Sigmoid colon (tissue), 7 donors: ENCODE measurements around the gene TRAM2. TPM values are rescaled to one million over a fixed set of nuclear protein-coding genes. Genes with fewer than 3 reads are reported as not detected.

Source experiments
- DNase-seq: peaks from one replicate; pipeline ENCODE4 v3.0.0-alpha.2; 2019
- H3K27ac ChIP-seq, 4 donors: fragments of 200-600 bp; sonication (generic); one replicate each; pipeline ENCODE4 v1.5.1; 2016 to 2019; ENCODE audit warnings: mild to moderate bottlenecking in 1 of 4
- H3K27me3 ChIP-seq, 3 donors: fragments of 200-600 bp; sonication (generic); one replicate each; pipeline ENCODE4 v1.5.1; 2019; ENCODE audit warnings: mild to moderate bottlenecking in 1 of 3
- H3K36me3 ChIP-seq, 4 donors: fragments of 200-600 bp; sonication (generic); one replicate each; pipeline ENCODE4 v1.5.1; 2016 to 2019
- H3K4me1 ChIP-seq, 4 donors: fragments of 200-600 bp; sonication (generic); one replicate each; pipeline ENCODE4 v1.5.1; 2017 to 2019
- H3K4me3 ChIP-seq, 4 donors: fragments of 200-600 bp; sonication (generic); one replicate each; pipeline ENCODE4 v1.5.1; 2017 to 2019; ENCODE audit warnings: mild to moderate bottlenecking in 2 of 4, moderate library complexity in 1 of 4
- H3K9me3 ChIP-seq, 4 donors: fragments of 200-600 bp in 3 of 4; sonication (generic) in 3 of 4; one replicate each; pipeline versions ENCODE4 v1.5.1 to v1.6.1; 2013 to 2019
- EP300 ChIP-seq, 4 donors: sonication (generic); formaldehyde crosslinking; IDR thresholded peaks; one replicate each; pipeline ENCODE4 v1.6.1; 2017; ENCODE audit warnings: antibody characterized with exemption in 4 of 4
- POLR2A ChIP-seq, 2 donors: fragments of 450-650 bp; IDR thresholded peaks; one replicate each; pipeline ENCODE4 v1.6.1; 2016; ENCODE audit warnings: antibody characterized with exemption in 2 of 2, mild to moderate bottlenecking in 2 of 2, moderate library complexity in 2 of 2
- POLR2AphosphoS5 ChIP-seq, 4 donors: sonication (generic); formaldehyde crosslinking; IDR thresholded peaks; one replicate each; pipeline ENCODE4 v1.6.1; 2017; ENCODE audit warnings: antibody characterized with exemption in 4 of 4
- WGBS, 2 donors: extraction: QIAGEN DNeasy Blood & Tissue Kit; methylation state at CpG; one replicate each; pipeline ENCODE4 v1.1.7; 2013; 5-methylcytosine and 5-hydroxymethylcytosine counted together
- intact Hi-C: fragments of 100-400 bp; cut with DNase I; formaldehyde crosslinking; loops from one replicate; pipeline ENCODE4 v1.15.1; 2023
- polyA plus RNA-seq, 3 donors: library from polyadenylated mRNA; stranded (reverse); fragments of 200-250 nt; gene quantifications; one replicate each; pipeline ENCODE4 v1.2.3, GENCODE V29; 2013
- total RNA-seq, 4 donors: library from RNA; depleted of rRNA; stranded (reverse); fragments of >200 nt; gene quantifications; one replicate each; pipeline ENCODE4 v1.1.0, GENCODE V29; 2016
- TF ChIP-seq, protein P1 (sequence below), 4 experiments: fragments of 450-650 bp in 3 of 4; fragments of 200-600 bp in 1 of 4; IDR thresholded peaks; one replicate each; pipeline ENCODE4 v1.5.1; 2016 to 2019; ENCODE audit warnings: antibody characterized with exemption in 4 of 4, mild to moderate bottlenecking in 3 of 4, moderate library complexity in 2 of 4
- donor health status: healthy with polysubstance abuse.
- donor health status: Bipolar disorder and iron deficiency.
- donor health status: healthy.

TRAM2 gene
- total and polyA plus RNA-seq, 7 donors, result 1.8 to 15.0 (median 10.7) TPM

DNA sequence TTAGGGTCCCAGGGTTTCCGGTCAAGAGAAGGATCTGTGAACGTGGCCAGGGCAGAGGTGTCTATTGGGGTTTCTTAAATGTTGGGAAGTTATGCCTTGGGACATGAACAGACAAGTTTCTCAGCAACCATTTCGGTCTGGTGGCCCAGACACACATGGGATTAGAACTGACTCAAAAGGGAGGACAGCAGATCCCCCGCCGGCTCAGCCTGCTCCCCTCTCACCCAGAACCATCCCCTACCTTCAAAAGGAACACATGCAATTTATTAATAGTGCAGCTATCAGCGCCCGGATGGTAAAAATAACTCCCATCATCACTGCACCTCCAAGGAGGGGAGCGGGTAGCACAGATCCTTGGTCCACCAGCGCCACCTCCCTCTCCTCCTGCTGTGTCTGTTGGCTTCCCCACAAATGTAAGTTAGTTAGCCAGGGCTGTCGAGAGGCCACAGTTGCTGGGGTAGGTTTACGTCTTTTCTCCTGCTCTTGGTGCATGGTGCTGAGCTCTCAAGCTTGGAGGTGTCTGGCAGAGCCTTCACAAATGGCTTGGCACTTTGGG, 77.1 kb downstream of the TRAM2 start:
- Histone ChIP-seq H3K36me3 (peaks cover 0 to 16% (median 8%) of the 10 kb centered on the region in 4 donors), H3K4me3 (no peak overlapping the region), H3K9me3 (no peaks in the 10 kb centered on the region), H3K27ac (peak overlapping the region in 1 of 4 donors; percentile 45), H3K27me3 (no peaks in the 10 kb centered on the region), H3K4me1 (peaks cover 0 to 54% (median 37%) of the 10 kb centered on the region in 4 donors)
- TF ChIP-seq POLR2A (IDR thresholded peaks at IDR 0.05) (no peak), POLR2AphosphoS5 (IDR thresholded peaks at IDR 0.05) (no peak), EP300 (IDR thresholded peaks at IDR 0.05) (no peak)
- TF ChIP-seq, protein P1, sequence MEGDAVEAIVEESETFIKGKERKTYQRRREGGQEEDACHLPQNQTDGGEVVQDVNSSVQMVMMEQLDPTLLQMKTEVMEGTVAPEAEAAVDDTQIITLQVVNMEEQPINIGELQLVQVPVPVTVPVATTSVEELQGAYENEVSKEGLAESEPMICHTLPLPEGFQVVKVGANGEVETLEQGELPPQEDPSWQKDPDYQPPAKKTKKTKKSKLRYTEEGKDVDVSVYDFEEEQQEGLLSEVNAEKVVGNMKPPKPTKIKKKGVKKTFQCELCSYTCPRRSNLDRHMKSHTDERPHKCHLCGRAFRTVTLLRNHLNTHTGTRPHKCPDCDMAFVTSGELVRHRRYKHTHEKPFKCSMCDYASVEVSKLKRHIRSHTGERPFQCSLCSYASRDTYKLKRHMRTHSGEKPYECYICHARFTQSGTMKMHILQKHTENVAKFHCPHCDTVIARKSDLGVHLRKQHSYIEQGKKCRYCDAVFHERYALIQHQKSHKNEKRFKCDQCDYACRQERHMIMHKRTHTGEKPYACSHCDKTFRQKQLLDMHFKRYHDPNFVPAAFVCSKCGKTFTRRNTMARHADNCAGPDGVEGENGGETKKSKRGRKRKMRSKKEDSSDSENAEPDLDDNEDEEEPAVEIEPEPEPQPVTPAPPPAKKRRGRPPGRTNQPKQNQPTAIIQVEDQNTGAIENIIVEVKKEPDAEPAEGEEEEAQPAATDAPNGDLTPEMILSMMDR (IDR thresholded peaks at IDR 0.05), result no peak
- no peak for DNase-seq
- whole genome bisulfite sequencing, 2 donors, result 96 to 97% methylated on average over 11 of the region's 11 CpGs
- intact Hi-C loops, result loop anchor here (5.0 kb wide), 1 partner anchor 98 kb away; no protein-coding TSS in a partner anchor

DNA sequence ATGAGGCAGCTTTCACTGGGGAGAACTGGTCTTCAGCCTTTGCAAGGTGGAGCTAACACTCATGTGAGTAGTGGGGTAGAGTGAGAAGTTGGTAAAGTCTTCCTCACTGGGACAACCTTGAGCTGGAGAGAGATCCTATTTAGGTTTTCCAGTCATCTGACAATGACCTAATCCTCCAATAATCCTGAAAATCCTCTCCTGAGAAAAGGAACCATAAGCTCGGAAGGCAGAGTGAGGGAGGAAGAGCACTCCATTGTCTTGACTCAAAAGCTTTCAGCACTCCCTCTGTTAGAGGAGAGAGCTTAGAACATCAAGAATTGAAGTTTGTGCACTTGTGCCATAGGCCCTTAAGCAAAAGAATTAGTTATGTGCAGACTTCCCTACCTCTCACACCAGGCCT, 77.8 kb downstream of the TRAM2 start:
- TF ChIP-seq POLR2A (IDR thresholded peaks at IDR 0.05) (no peak), POLR2AphosphoS5 (IDR thresholded peaks at IDR 0.05) (no peak), EP300 (IDR thresholded peaks at IDR 0.05) (no peak)
- TF ChIP-seq, protein P1 (IDR thresholded peaks at IDR 0.05), result no peak
- Histone ChIP-seq H3K4me3 (no peak overlapping the region), H3K4me1 (peaks cover 0 to 47% (median 29%) of the 10 kb centered on the region in 4 donors), H3K27me3 (no peaks in the 10 kb centered on the region), H3K36me3 (peaks cover 0 to 16% (median 8%) of the 10 kb centered on the region in 4 donors), H3K27ac (peak overlapping the region in 3 of 4 donors; percentile 14 to 51 (median 45)), H3K9me3 (no peaks in the 10 kb centered on the region)
- WGBS, 2 donors, result 76 to 93% methylated on average over 1 of the region's 1 CpG
- intact Hi-C loops, result no loop called here
- DNase-seq, result no peak

DNA sequence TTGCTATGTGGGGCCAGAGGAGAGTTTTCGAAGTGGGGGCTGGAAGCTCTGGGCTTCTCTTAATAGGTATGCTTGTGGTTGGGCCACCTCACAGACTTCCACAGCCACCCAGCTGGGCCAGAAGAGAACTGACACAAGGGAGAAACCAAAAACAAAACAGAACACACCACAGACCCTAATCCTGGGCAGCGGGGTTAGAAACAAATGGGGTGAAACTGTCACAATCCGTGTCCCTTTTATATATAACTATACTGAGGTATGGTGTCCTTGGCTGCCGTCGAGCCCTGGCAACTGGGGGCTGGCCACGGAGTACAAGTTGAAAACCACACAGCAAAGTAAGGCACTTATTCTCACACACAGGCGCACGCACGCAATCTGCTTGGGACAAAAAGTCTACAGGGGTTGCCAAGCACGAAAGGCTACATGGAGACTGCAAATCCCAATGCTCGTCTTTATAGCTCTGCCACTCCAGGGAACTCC, 78.3 kb downstream of the TRAM2 start:
- Histone ChIP-seq H3K4me1 (peaks cover 0 to 42% (median 25%) of the 10 kb centered on the region in 4 donors), H3K27ac (peak overlapping the region in 3 of 4 donors; percentile 14 to 51 (median 45)), H3K4me3 (no peak overlapping the region), H3K9me3 (no peaks in the 10 kb centered on the region), H3K36me3 (peaks cover 0 to 16% (median 8%) of the 10 kb centered on the region in 4 donors), H3K27me3 (no peaks in the 10 kb centered on the region)
- DNase-seq, result no peak
- WGBS, 2 donors, result 83 to 90% methylated on average over 11 of the region's 11 CpGs
- intact Hi-C loops, result no loop called here
- no peak for TF ChIP-seq POLR2AphosphoS5 (IDR thresholded peaks at IDR 0.05)
- TF ChIP-seq, protein P1 (IDR thresholded peaks at IDR 0.05), result no peak
- TF ChIP-seq POLR2A (IDR thresholded peaks at IDR 0.05), result no peak
- no peak for TF ChIP-seq EP300 (IDR thresholded peaks at IDR 0.05)

DNA sequence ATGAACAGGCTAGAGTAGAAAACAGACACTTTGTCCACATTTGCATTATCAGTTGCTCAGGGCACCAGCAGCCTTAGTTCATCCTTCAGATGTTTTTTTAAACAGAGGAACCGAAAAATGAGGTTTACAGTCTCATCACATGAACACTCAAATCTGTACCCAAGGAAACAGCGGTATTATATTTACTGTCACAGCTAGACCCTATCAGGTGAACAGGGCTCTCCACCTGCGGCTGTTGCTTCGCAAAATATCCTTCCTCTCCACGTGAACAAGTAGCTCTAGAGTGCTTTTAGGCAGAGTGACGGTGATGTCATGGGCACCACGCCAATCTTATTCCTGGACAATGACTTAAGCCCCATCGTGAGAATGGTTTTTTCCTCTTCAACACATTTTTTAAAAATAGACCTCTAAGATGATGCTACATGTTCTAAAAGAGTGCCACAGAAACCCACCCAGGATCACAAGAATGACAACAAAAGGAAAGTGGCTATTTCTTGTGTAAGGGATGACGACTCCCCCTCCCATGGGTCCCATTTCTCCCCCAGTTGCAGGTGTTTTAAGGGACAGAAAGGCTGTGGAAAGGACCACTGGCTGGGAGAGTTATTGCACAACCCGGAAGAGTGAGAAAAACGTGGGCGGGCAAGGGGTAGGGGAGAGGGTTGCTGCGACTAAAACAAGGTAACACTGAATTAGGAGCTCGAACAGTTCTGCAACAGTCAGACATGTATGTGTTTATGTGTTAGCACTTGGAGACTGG, 79.0 kb downstream of the TRAM2 start:
- Histone ChIP-seq H3K4me3 (no peak overlapping the region), H3K36me3 (peaks cover 0 to 15% (median 6%) of the 10 kb centered on the region in 4 donors), H3K27me3 (no peaks in the 10 kb centered on the region), H3K27ac (peak overlapping the region in 2 of 4 donors; percentile 45 to 51), H3K4me1 (peaks cover 0 to 35% (median 22%) of the 10 kb centered on the region in 4 donors), H3K9me3 (no peaks in the 10 kb centered on the region)
- intact Hi-C loops, result no loop called here
- WGBS, 2 donors, result 81 to 85% methylated on average over 14 of the region's 14 CpGs
- peak; percentile 82 for DNase-seq
- TF ChIP-seq EP300 (IDR thresholded peaks at IDR 0.05), result no peak
- TF ChIP-seq, protein P1 (IDR thresholded peaks at IDR 0.05), result no peak
- no peak for TF ChIP-seq POLR2A (IDR thresholded peaks at IDR 0.05)
- TF ChIP-seq POLR2AphosphoS5 (IDR thresholded peaks at IDR 0.05), result no peak
